Trophoblast cell (in vitro differentiated cells and primary cell): Measurements from ENCODE around the gene PNPLA2.

ENCODE experiments used
- DNase-seq, 2 donors: peaks; one replicate each; pipeline ENCODE4 v3.0.0-alpha.2; 2016
- H2AFZ ChIP-seq: 2 replicates; pipeline ENCODE4 v1.6.1; 2013; ENCODE audit warnings: low read length, moderate library complexity, mild to moderate bottlenecking; ENCODE audit not compliant: insufficient read depth, poor library complexity
- H2AK5ac ChIP-seq: 2 replicates; pipeline ENCODE4 v1.6.1; 2013; ENCODE audit warnings: mild to moderate bottlenecking, low read length
- H2BK120ac ChIP-seq: 2 replicates; pipeline ENCODE4 v1.6.1; 2013; ENCODE audit warnings: low read length, mild to moderate bottlenecking, moderate library complexity; ENCODE audit not compliant: insufficient read depth, poor library complexity
- H2BK12ac ChIP-seq: 2 replicates; pipeline ENCODE4 v1.6.1; 2013; ENCODE audit warnings: mild to moderate bottlenecking, low read length, moderate library complexity
- H2BK5ac ChIP-seq: 2 replicates; pipeline ENCODE4 v1.6.1; 2013; ENCODE audit warnings: low read length, low read depth, moderate library complexity, mild to moderate bottlenecking; ENCODE audit not compliant: poor library complexity
- H3K14ac ChIP-seq: 2 replicates; pipeline ENCODE4 v1.6.1; 2013; ENCODE audit warnings: mild to moderate bottlenecking, low read length
- H3K18ac ChIP-seq: 2 replicates; pipeline ENCODE4 v1.6.1; 2013; ENCODE audit warnings: mild to moderate bottlenecking, low read length
- H3K23ac ChIP-seq: 2 replicates; pipeline ENCODE4 v1.6.1; 2013; ENCODE audit warnings: low read length
- H3K27ac ChIP-seq: 2 replicates; pipeline ENCODE4 v1.5.1; 2013; ENCODE audit warnings: low read depth, mild to moderate bottlenecking, inconsistent platforms, low read length, moderate library complexity
- H3K27me3 ChIP-seq: 2 replicates; pipeline ENCODE4 v1.6.1; 2013; ENCODE audit warnings: inconsistent platforms, mild to moderate bottlenecking, low read length, moderate library complexity; ENCODE audit not compliant: insufficient read depth
- H3K36me3 ChIP-seq, 2 experiments: 1 replicate in 1 of 2; 2 replicates in 1 of 2; pipeline ENCODE4 v1.6.1; 2013; ENCODE audit warnings: low read length in 2 of 2, mild to moderate bottlenecking in 2 of 2, moderate library complexity in 1 of 2; ENCODE audit not compliant: insufficient read depth in 2 of 2, control insufficient read depth in 1 of 2
- H3K4ac ChIP-seq: 2 replicates; pipeline ENCODE4 v1.6.1; 2013; ENCODE audit warnings: low read depth, mild to moderate bottlenecking, low read length, moderate library complexity
- H3K4me1 ChIP-seq, 2 experiments: 1 replicate in 1 of 2; 2 replicates in 1 of 2; pipeline ENCODE4 v1.6.1; 2013; ENCODE audit warnings: low read length in 2 of 2, mild to moderate bottlenecking in 2 of 2, moderate library complexity in 1 of 2; ENCODE audit not compliant: insufficient read depth in 2 of 2, control insufficient read depth in 1 of 2
- H3K4me2 ChIP-seq: 2 replicates; pipeline ENCODE4 v1.6.1; 2013; ENCODE audit warnings: inconsistent platforms, mild to moderate bottlenecking, low read length, moderate library complexity
- H3K4me3 ChIP-seq: 2 replicates; pipeline ENCODE4 v1.5.1; 2013; ENCODE audit warnings: mild to moderate bottlenecking, low read depth, low read length, inconsistent platforms
- H3K79me1 ChIP-seq: one replicate; pipeline ENCODE4 v1.6.1; 2013; ENCODE audit warnings: low read length
- H3K79me2 ChIP-seq: 2 replicates; pipeline ENCODE4 v1.6.1; 2013; ENCODE audit warnings: low read length, mild to moderate bottlenecking; ENCODE audit not compliant: control insufficient read depth, insufficient read depth, poor library complexity
- H3K9ac ChIP-seq: 2 replicates; pipeline ENCODE4 v1.6.1; 2013; ENCODE audit warnings: mild to moderate bottlenecking, low read length
- H3K9me3 ChIP-seq: 2 replicates; pipeline ENCODE4 v1.6.1; 2013; ENCODE audit warnings: low read depth, mild to moderate bottlenecking, control low read depth, inconsistent platforms, low read length; ENCODE audit not compliant: insufficient read depth
- H4K12ac ChIP-seq: 2 replicates; pipeline ENCODE4 v1.6.1; 2013; ENCODE audit warnings: low read depth, mild to moderate bottlenecking, low read length, moderate library complexity
- H4K8ac ChIP-seq: 2 replicates; pipeline ENCODE4 v1.6.1; 2013; ENCODE audit warnings: low read depth, mild to moderate bottlenecking, low read length, moderate library complexity
- H4K91ac ChIP-seq: one replicate; pipeline ENCODE4 v1.6.1; 2013; ENCODE audit warnings: low read depth, mild to moderate bottlenecking, low read length, moderate library complexity
- WGBS: extraction: QIAGEN DNeasy Blood & Tissue Kit; methylation state at CpG from one replicate; pipeline ENCODE4 v1.1.7; 2013; ENCODE audit warnings: missing lambda C conversion rate; ENCODE audit not compliant: insufficient read length, insufficient coverage; ENCODE audit errors: extremely low coverage; 5-methylcytosine and 5-hydroxymethylcytosine counted together

PNPLA2 gene

GRCh38 chr11:862696-863022 lies 43.9 kb downstream of the PNPLA2 start:
- Histone ChIP-seq H3K27ac (no peak overlapping the region), H3K9me3 (peaks cover 1% of the 10 kb centered on the region), H3K4me1 (no peaks in the 10 kb centered on the region), H2BK5ac (no peak overlapping the region), H2AK5ac (no peak overlapping the region), H3K4me2 (no peak overlapping the region), H3K9ac (no peak overlapping the region), H4K91ac (no peak overlapping the region), H3K23ac (no peak overlapping the region), H2AFZ (no peak overlapping the region), H3K4ac (no peak overlapping the region), H4K8ac (no peak overlapping the region), H3K14ac (no peak overlapping the region), H3K4me3 (no peak overlapping the region), H4K12ac (peak overlapping the region; percentile 7), H2BK12ac (no peak overlapping the region), H3K36me3 (peaks cover 5 to 7% of the 10 kb centered on the region in 2 experiments), H3K27me3 (no peaks in the 10 kb centered on the region), H2BK120ac (no peak overlapping the region), H3K79me2 (no peaks in the 10 kb centered on the region), H3K18ac (no peak overlapping the region), H3K79me1 (no peaks in the 10 kb centered on the region)
- DNase-seq = no peak
- WGBS = no CpG with 5 or more reads among the region's 12 CpGs

GRCh38 chr11:863023-863909 lies 44.6 kb downstream of the PNPLA2 start:
- Histone ChIP-seq H4K8ac (no peak overlapping the region), H2BK5ac (no peak overlapping the region), H4K91ac (no peak overlapping the region), H3K23ac (no peak overlapping the region), H3K27me3 (no peaks in the 10 kb centered on the region), H3K4ac (no peak overlapping the region), H3K14ac (no peak overlapping the region), H3K4me2 (no peak overlapping the region), H2BK120ac (no peak overlapping the region), H3K79me1 (no peaks in the 10 kb centered on the region), H3K27ac (no peak overlapping the region), H2BK12ac (no peak overlapping the region), H3K9me3 (peaks cover 1% of the 10 kb centered on the region), H3K9ac (no peak overlapping the region), H3K4me3 (no peak overlapping the region), H3K18ac (no peak overlapping the region), H2AFZ (no peak overlapping the region), H3K4me1 (no peaks in the 10 kb centered on the region), H3K36me3 (peaks cover 5 to 7% of the 10 kb centered on the region in 2 experiments), H4K12ac (peak overlapping the region; percentile 7), H3K79me2 (no peaks in the 10 kb centered on the region), H2AK5ac (no peak overlapping the region)
- DNase-seq = no peak
- no CpG with 5 or more reads among the region's 24 CpGs for WGBS

- no peaks in the 10 kb centered on the region for H3K4me1 ChIP-seq
- H4K8ac ChIP-seq = no peak overlapping the region
- H4K91ac ChIP-seq = no peak overlapping the region
- no peak overlapping the region for H3K4ac ChIP-seq
- peaks cover 1% of the 10 kb centered on the region for H3K9me3 ChIP-seq
- H3K23ac ChIP-seq = no peak overlapping the region
- no CpG with 5 or more reads among the region's 31 CpGs for WGBS
- no peaks in the 10 kb centered on the region for H3K27me3 ChIP-seq
- H4K12ac ChIP-seq = no peak overlapping the region
- no peak overlapping the region for H3K9ac ChIP-seq
- no peak overlapping the region for H2BK120ac ChIP-seq
- H3K4me3 ChIP-seq = no peak overlapping the region
- no peak overlapping the region for H3K18ac ChIP-seq
- H3K27ac ChIP-seq = no peak overlapping the region
- no peaks in the 10 kb centered on the region for H3K79me1 ChIP-seq
- H3K4me2 ChIP-seq = no peak overlapping the region
- H2BK12ac ChIP-seq = no peak overlapping the region
- H2AK5ac ChIP-seq = no peak overlapping the region
- peaks cover 5 to 11% of the 10 kb centered on the region in 2 experiments for H3K36me3 ChIP-seq
- no peak overlapping the region for H2AFZ ChIP-seq
- DNase-seq = no peak
- no peak overlapping the region for H2BK5ac ChIP-seq
- H3K14ac ChIP-seq = no peak overlapping the region
- H3K79me2 ChIP-seq = no peaks in the 10 kb centered on the region
These were observed 45.5 kb downstream of the PNPLA2 start for GRCh38 chr11:863910-864827.

- Histone ChIP-seq H4K91ac (no peak overlapping the region), H2BK120ac (no peak overlapping the region), H4K12ac (no peak overlapping the region), H3K23ac (no peak overlapping the region), H3K27ac (no peak overlapping the region), H3K14ac (no peak overlapping the region), H2AK5ac (no peak overlapping the region), H3K36me3 (peaks cover 5 to 12% of the 10 kb centered on the region in 2 experiments), H2BK5ac (no peak overlapping the region), H3K4ac (no peak overlapping the region), H3K4me3 (no peak overlapping the region), H2BK12ac (no peak overlapping the region), H3K4me2 (no peak overlapping the region), H3K18ac (no peak overlapping the region), H3K4me1 (no peaks in the 10 kb centered on the region), H2AFZ (no peak overlapping the region), H3K9me3 (peaks cover 1% of the 10 kb centered on the region), H3K79me1 (no peaks in the 10 kb centered on the region), H3K27me3 (no peaks in the 10 kb centered on the region), H3K9ac (no peak overlapping the region), H3K79me2 (no peaks in the 10 kb centered on the region), H4K8ac (no peak overlapping the region)
- DNase-seq = no peak
- no CpG with 5 or more reads among the region's 11 CpGs for WGBS
These were observed 46.2 kb downstream of the PNPLA2 start for GRCh38 chr11:864898-865297.
